Activated naive CD4-positive, alpha-beta T cell treated with anti-CD3 and anti-CD28 coated beads, Interleukin-2, amount 50 U/mL, for 24 hours (primary cell): Measurements from ENCODE around the gene WDR49.
"Not testable (repeated sequence)": the region's sequence is repeated elsewhere in the genome, so short reads cannot be mapped to it uniquely, and the experiment has no call there.

Experiments used
- H3K27ac Mint-ChIP-seq: one replicate; pipeline ENCODE4 v1.8.0; 2021; ENCODE audit warnings: mild to moderate bottlenecking, mixed read lengths
- H3K27me3 Mint-ChIP-seq: one replicate; pipeline ENCODE4 v1.8.0; 2021; ENCODE audit warnings: mixed read lengths
- H3K36me3 Mint-ChIP-seq: one replicate; pipeline ENCODE4 v1.8.0; 2021; ENCODE audit warnings: mixed read lengths
- H3K4me1 Mint-ChIP-seq: one replicate; pipeline ENCODE4 v1.8.0; 2021; ENCODE audit warnings: mixed read lengths
- H3K4me3 Mint-ChIP-seq: one replicate; pipeline ENCODE4 v1.8.0; 2021; ENCODE audit warnings: mild to moderate bottlenecking, mixed read lengths
- H3K9me3 Mint-ChIP-seq: one replicate; pipeline ENCODE4 v1.8.0; 2021; ENCODE audit warnings: mixed read lengths

Gene WDR49

GRCh38 chr3:167653155-167653554, 587 bp downstream of the WDR49 start:
- no peak overlapping the region for H3K4me3 Mint-ChIP-seq
- H3K27ac Mint-ChIP-seq: no peak overlapping the region
- H3K4me1 Mint-ChIP-seq: peaks cover 14% of the 10 kb centered on the region
- peaks cover 6% of the 10 kb centered on the region for H3K27me3 Mint-ChIP-seq
- peaks cover 2% of the 10 kb centered on the region for H3K36me3 Mint-ChIP-seq
- no peaks in the 10 kb centered on the region for H3K9me3 Mint-ChIP-seq

DNA sequence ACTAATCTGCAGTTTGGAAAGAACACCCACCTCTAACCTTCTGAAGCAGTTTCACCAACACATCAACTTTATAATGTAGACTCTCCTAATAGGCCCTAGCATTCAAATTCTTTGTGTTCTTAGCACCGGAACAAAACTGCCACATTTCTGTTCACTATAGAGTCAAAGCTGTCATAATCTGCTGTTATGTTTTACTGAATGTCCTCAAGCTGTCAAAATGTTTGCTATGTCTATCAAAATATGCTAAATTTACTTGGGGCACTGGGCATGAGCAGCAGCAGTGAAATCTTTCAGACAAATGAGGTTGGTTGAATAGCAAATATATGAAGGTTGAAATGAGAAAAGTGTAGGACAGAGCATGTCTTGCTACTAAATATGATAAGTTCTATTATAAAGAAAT, 1.9 kb downstream of the WDR49 start:
- no peak overlapping the region for H3K4me3 Mint-ChIP-seq
- no peaks in the 10 kb centered on the region for H3K9me3 Mint-ChIP-seq
- H3K4me1 Mint-ChIP-seq: peaks cover 14% of the 10 kb centered on the region
- peaks cover 2% of the 10 kb centered on the region for H3K27me3 Mint-ChIP-seq
- peaks cover 2% of the 10 kb centered on the region for H3K36me3 Mint-ChIP-seq
- H3K27ac Mint-ChIP-seq: no peak overlapping the region

DNA sequence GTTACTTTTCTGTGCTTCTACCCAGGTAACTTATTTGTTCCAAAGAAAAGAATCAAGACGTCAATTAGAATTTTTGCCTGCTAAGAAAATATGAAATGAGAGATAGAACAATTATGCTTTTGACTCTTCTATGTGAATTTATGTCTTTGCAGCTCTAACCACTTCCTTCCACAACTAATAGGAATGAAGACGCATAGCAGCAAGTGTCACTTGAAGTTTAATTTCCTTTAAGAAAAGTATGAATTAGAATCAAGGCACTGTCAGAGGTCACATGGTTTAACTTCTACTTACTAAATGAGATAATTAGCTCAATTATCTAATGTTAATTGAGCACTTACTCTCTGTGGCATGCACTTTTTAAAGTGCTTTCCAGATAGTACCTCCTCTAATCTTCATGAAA, 3.3 kb downstream of the WDR49 start:
- H3K4me1 Mint-ChIP-seq: peaks cover 14% of the 10 kb centered on the region
- no peaks in the 10 kb centered on the region for H3K36me3 Mint-ChIP-seq
- no peak overlapping the region for H3K27ac Mint-ChIP-seq
- no peak overlapping the region for H3K4me3 Mint-ChIP-seq
- H3K27me3 Mint-ChIP-seq: peaks cover 2% of the 10 kb centered on the region
- H3K9me3 Mint-ChIP-seq: peaks cover 4% of the 10 kb centered on the region

DNA sequence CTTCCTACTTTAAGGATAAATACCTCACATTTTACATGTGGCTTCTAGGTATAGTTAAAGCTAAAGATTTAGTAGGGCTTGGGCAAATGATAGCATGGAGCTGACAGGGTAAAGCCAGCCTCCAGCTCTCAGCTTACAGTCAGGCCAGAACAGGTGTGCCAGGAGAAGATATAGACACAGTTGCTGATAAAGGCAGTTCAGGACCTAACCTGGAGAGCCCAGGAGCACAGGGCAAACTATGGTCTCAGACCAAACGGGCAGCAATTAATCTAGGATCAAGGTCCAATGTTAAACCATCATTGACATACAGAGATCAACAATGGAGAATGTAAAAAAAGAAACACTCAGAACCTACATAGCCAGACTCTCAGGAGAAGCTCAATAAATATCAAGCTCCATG, 4.0 kb downstream of the WDR49 start:
- no peak overlapping the region for H3K27ac Mint-ChIP-seq
- H3K9me3 Mint-ChIP-seq: peaks cover 5% of the 10 kb centered on the region
- H3K4me3 Mint-ChIP-seq: no peak overlapping the region
- H3K27me3 Mint-ChIP-seq: peaks cover under 1% of the 10 kb centered on the region
- H3K4me1 Mint-ChIP-seq: peaks cover 14% of the 10 kb centered on the region
- no peaks in the 10 kb centered on the region for H3K36me3 Mint-ChIP-seq

DNA sequence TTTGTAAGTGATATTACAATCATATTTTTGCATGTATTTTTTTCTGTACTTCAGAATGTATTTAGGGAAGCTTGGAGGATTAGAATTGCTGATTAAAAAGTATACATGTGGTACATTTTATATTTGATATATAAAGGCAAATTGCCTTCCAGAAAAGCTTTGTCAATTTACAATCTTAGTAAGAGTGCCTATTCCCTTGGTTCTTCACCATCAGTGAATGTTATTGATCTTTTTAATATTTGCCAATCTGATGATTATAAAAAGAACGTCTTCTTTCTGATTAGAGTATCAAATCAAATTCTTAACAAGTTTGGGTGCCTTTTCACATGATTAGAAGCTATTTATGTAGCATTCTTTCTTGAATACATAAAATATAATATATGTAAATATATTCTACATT, 9.1 kb downstream of the WDR49 start:
- H3K27ac Mint-ChIP-seq: no peak overlapping the region
- peaks cover 1% of the 10 kb centered on the region for H3K27me3 Mint-ChIP-seq
- peaks cover 5% of the 10 kb centered on the region for H3K9me3 Mint-ChIP-seq
- H3K4me1 Mint-ChIP-seq: peaks cover 2% of the 10 kb centered on the region
- H3K36me3 Mint-ChIP-seq: peaks cover 1% of the 10 kb centered on the region
- no peak overlapping the region for H3K4me3 Mint-ChIP-seq

- Mint-ChIP-seq H3K27ac (no peak overlapping the region), H3K9me3 (no peaks in the 10 kb centered on the region), H3K36me3 (no peaks in the 10 kb centered on the region), H3K4me1 (no peaks in the 10 kb centered on the region), H3K4me3 (no peak overlapping the region), H3K27me3 (no peaks in the 10 kb centered on the region)
Observed at GRCh38 chr3:167631471-167631870, 22.3 kb downstream of the WDR49 start.

- Mint-ChIP-seq H3K4me3 (no peak overlapping the region), H3K4me1 (no peaks in the 10 kb centered on the region), H3K27ac (no peak overlapping the region), H3K36me3 (no peaks in the 10 kb centered on the region), H3K27me3 (peaks cover 3% of the 10 kb centered on the region), H3K9me3 (no peaks in the 10 kb centered on the region)
Observed at GRCh38 chr3:167626490-167626889, 27.3 kb downstream of the WDR49 start.

- peaks cover 6% of the 10 kb centered on the region for H3K27me3 Mint-ChIP-seq
- no peaks in the 10 kb centered on the region for H3K9me3 Mint-ChIP-seq
- H3K36me3 Mint-ChIP-seq: no peaks in the 10 kb centered on the region
- H3K4me3 Mint-ChIP-seq: no peak overlapping the region
- H3K4me1 Mint-ChIP-seq: no peaks in the 10 kb centered on the region
- no peak overlapping the region for H3K27ac Mint-ChIP-seq
Observed at GRCh38 chr3:167615030-167615429, 38.7 kb downstream of the WDR49 start.

DNA sequence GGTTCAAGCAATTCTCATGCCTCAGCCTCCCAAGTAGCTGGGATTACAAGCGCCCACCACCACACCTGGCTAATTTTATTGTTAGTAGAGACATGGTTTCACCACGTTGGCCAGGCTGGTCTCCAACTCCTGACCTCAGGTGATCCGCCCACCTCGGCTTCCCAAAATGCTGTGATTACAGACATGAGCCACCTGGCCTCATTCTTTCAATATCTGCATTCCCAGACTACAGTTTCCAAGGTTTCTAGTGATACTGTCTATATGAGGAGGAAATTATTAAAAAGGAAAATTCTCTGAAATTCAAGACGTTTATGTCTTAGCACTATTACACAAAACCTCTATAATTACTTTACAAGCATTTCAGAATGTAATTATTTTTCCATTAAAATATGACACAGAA, 39.5 kb downstream of the WDR49 start:
- H3K9me3 Mint-ChIP-seq, H3K4me1 Mint-ChIP-seq, H3K27ac Mint-ChIP-seq, H3K36me3 Mint-ChIP-seq, H3K27me3 Mint-ChIP-seq, H3K4me3 Mint-ChIP-seq: not testable (repeated sequence)

DNA sequence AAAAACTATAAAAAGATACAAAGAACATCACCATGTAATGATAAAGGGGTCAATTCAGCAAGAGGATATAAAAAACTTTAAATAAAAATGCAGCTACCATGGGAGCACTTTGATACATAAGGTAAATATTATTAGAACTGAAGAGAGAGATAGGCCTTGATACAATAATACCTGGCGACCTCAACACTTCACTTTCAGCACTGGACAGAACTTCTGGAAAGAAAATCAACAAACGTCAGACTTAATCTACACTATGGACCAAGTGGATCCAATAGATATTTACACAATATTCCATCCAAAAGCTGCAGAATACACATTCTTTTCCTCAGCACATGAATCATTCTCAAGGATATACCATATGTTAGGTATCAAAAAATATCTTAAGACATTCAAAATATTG, 42.0 kb downstream of the WDR49 start:
- H3K27ac Mint-ChIP-seq: no peak overlapping the region
- H3K36me3 Mint-ChIP-seq: no peaks in the 10 kb centered on the region
- H3K9me3 Mint-ChIP-seq: no peaks in the 10 kb centered on the region
- peaks cover 9% of the 10 kb centered on the region for H3K27me3 Mint-ChIP-seq
- no peak overlapping the region for H3K4me3 Mint-ChIP-seq
- no peaks in the 10 kb centered on the region for H3K4me1 Mint-ChIP-seq

DNA sequence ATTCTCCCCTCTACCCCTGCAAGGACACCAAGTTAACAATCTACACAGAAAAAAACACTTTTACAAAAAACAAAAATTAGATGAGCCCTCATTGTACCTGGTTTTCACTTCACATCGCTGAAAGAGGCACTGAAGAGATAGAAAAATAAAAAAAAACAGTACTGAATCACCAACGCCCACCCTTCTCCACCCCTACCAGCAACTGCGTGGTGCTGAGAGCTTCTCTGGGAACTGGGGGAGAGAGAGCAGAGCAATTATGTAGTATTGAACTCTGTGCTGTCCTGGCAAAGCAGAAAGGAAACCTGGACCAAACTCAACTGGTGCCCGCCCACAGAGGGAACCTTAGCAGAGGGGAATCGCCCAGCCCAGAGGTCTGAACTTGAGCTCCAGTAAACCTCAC, 44.6 kb downstream of the WDR49 start:
- H3K27me3 Mint-ChIP-seq: peaks cover 10% of the 10 kb centered on the region
- H3K36me3 Mint-ChIP-seq: no peaks in the 10 kb centered on the region
- H3K27ac Mint-ChIP-seq: no peak overlapping the region
- no peak overlapping the region for H3K4me3 Mint-ChIP-seq
- H3K9me3 Mint-ChIP-seq: no peaks in the 10 kb centered on the region
- no peaks in the 10 kb centered on the region for H3K4me1 Mint-ChIP-seq

DNA sequence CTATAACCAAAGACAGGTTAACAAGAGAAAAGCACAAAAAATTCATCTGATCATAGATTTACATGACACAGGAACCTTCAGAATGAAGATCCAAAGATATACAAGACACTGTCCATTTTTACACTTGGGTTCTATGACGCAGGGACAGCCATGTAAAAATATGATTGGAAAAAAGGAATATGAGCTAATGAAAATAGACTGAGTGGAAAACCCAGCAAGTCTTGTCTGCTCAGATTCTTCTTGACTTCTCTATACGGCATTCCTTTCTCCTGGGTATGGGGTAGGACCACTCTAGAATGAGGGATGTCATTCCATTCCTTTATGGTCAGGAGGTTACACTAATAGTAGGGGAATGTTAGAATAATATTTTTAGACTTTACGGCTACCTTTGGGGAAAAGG, 46.9 kb downstream of the WDR49 start:
- no peak overlapping the region for H3K27ac Mint-ChIP-seq
- peaks cover 10% of the 10 kb centered on the region for H3K27me3 Mint-ChIP-seq
- H3K4me3 Mint-ChIP-seq: no peak overlapping the region
- no peaks in the 10 kb centered on the region for H3K36me3 Mint-ChIP-seq
- no peaks in the 10 kb centered on the region for H3K9me3 Mint-ChIP-seq
- no peaks in the 10 kb centered on the region for H3K4me1 Mint-ChIP-seq

- Mint-ChIP-seq H3K9me3 (no peaks in the 10 kb centered on the region), H3K27me3 (peaks cover 7% of the 10 kb centered on the region), H3K4me3 (no peak overlapping the region), H3K4me1 (no peaks in the 10 kb centered on the region), H3K27ac (no peak overlapping the region), H3K36me3 (no peaks in the 10 kb centered on the region)
Observed at GRCh38 chr3:167605871-167606270, 47.9 kb downstream of the WDR49 start.

DNA sequence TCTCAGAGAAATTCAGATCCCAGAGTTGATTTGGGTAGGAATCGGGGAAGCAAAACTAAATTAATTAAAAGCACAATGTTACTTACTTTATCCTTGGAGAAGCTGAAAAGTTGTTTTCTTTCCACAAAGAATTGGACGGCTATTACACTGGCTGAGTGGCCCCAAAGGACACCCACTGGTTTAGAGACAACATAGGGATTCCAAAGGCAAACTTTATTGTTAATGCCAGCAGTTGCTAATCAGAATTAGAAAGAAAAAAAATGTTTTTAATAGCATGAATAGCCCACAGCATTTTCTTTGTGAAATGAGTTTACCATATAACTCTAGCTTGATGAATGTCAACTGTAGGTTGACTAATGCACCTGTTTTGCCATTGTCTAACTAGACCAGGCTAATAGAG, 51.7 kb downstream of the WDR49 start:
- Mint-ChIP-seq H3K9me3 (no peaks in the 10 kb centered on the region), H3K27me3 (peaks cover 3% of the 10 kb centered on the region), H3K27ac (no peak overlapping the region), H3K36me3 (no peaks in the 10 kb centered on the region), H3K4me1 (no peaks in the 10 kb centered on the region), H3K4me3 (no peak overlapping the region)

DNA sequence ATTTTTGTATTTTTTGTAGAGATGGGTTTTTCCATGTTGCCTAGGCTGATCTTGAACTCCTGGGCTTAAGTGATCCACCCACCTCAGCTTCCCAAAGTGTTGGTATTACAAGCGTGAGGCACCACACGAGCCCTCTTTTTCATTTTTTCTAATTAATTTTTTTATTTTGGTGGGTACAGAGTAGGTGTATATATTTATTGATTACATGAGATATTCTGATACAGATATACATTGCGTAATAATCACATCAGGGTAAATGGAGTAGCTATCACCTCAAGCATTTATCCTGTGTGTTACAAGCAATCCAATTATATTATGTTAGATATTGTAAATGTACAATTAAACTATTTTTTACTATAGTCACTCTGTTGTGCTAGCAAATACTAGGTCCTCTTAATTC, 66.1 kb downstream of the WDR49 start:
- Mint-ChIP-seq H3K36me3 (no peaks in the 10 kb centered on the region), H3K9me3 (peaks cover 7% of the 10 kb centered on the region), H3K27me3 (no peaks in the 10 kb centered on the region), H3K4me1 (no peaks in the 10 kb centered on the region), H3K4me3 (no peak overlapping the region), H3K27ac (no peak overlapping the region)

DNA sequence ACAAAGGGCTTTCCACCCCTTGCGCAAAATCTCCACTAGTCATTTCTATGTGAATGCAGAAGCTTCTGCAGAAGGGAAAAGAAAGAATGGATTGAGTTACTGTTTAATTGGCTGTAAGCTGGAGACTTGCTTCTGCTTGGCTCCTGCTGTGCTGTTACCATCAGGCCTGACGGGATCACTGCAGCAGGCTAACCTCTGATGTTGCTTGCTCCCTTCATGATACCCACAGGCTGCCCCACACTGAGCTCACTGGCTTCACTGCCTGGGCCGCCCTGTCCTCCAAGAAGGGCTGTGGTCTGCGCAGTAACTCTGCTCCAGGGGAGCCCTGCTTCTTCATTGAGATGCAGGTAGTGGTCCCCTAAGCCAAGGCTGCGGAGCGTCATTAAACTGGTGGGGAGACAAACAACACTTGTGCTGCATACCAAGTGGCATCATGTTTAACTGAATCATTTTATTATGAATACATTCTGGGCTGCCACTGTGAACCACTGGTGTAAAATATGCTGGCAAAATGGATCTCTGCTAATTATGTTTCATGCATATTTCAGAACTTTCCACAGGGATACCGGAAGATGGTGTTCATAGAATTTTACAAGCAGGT, 78.6 kb downstream of the WDR49 start:
- Mint-ChIP-seq H3K4me1 (no peaks in the 10 kb centered on the region), H3K9me3 (no peaks in the 10 kb centered on the region), H3K27ac (no peak overlapping the region), H3K36me3 (no peaks in the 10 kb centered on the region), H3K4me3 (no peak overlapping the region), H3K27me3 (peaks cover under 1% of the 10 kb centered on the region)

- Mint-ChIP-seq H3K27ac (no peak overlapping the region), H3K4me1 (no peaks in the 10 kb centered on the region), H3K27me3 (no peaks in the 10 kb centered on the region), H3K9me3 (no peaks in the 10 kb centered on the region), H3K36me3 (no peaks in the 10 kb centered on the region), H3K4me3 (no peak overlapping the region)
Observed at GRCh38 chr3:167572991-167573390, 80.8 kb downstream of the WDR49 start.
